HG03342 (cell line): ENCODE data around the gene WWOX.

Experiments used
- ATAC-seq: cut with Tn5 transposase; IDR thresholded peaks from one replicate; pipeline ENCODE4 v1.9.1; 2021; ENCODE audit warnings: mild to moderate bottlenecking, moderate library complexity; ENCODE audit not compliant: unreplicated experiment

The WWOX gene

DNA sequence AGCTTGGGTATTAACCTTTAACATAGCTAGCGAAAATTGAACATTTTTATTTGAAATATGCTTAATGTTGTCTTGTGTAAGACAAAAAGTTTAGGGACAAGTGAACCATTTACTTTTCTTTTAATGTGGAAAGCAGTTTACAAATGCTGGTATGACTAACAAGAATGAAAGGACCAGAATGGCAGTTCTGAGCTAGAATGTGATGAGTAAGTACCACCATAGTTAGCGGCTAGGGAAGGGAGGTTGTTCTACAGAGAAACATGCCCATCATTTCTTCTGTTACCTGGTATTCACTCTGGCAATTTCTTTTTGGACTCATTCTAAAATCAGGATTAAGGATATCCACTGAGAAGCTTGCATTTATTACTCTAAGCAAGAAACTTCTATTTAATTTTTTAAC lies 121.1 kb downstream of the WWOX start:
- no peak for ATAC-seq

- ATAC-seq, result no peak
Measured at GRCh38 chr16:78221892-78222291, 122.4 kb downstream of the WWOX start.

GRCh38 chr16:78224342-78224741 lies 124.9 kb downstream of the WWOX start:
- no peak for ATAC-seq

GRCh38 chr16:78225919-78226318 lies 126.5 kb downstream of the WWOX start:
- no peak for ATAC-seq

DNA sequence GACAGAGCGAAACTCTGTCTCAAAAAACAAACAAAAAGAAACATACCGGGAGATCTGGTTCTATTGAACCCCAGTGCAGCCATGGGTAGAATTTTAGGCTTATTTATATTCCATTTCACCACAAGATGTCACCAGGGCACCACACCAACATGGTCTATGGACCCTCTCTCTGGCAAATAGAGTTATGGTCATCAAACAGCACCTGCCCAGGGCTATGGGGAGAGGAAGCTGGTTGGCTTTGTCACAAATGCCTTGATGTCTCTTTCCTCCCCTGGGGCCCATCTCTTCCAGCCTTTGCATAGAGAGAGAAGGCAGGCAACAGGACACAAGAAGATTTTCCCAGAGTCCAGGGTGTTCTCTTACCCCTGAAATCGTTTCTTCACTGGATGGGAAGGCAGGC lies 128.4 kb downstream of the WWOX start:
- no peak for ATAC-seq

DNA sequence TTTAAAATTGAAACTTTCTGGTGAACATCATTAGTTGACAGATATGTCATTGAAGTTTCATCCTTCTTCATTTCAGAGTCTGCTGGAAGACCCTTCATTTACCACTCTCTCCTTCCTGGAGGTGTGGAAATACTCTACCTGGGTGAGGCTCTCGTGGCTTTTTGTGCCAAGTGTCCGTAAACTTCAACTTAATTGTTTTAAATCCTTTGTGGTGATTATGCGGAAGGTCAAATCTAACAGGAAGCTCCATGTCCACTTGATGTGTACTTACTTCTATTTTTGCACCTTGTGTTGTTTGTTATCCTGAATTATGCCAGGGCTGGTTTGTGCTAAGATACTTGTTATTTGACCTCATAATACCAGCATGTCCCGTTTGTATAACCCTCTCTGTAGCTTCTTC lies 129.2 kb downstream of the WWOX start:
- ATAC-seq, result no peak

DNA sequence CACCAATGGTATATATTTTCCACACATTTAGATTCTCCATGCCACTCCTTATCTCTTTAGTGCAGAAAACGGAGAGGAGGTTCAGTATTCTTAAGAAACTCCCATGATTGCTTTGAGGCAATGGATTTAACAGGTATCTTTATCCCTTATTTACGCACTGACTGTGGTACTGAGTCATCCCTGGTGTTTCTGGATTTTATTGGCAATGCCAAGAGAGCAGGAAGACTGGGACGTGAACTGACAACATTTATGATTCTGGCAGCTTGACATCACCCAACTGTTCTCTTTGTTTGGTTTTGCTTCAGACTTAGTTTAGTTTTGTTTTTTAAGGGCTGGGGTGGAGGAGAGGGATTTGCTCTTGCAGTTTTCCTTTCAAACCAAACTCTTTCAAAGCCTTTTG lies 131.4 kb downstream of the WWOX start:
- no peak for ATAC-seq

DNA sequence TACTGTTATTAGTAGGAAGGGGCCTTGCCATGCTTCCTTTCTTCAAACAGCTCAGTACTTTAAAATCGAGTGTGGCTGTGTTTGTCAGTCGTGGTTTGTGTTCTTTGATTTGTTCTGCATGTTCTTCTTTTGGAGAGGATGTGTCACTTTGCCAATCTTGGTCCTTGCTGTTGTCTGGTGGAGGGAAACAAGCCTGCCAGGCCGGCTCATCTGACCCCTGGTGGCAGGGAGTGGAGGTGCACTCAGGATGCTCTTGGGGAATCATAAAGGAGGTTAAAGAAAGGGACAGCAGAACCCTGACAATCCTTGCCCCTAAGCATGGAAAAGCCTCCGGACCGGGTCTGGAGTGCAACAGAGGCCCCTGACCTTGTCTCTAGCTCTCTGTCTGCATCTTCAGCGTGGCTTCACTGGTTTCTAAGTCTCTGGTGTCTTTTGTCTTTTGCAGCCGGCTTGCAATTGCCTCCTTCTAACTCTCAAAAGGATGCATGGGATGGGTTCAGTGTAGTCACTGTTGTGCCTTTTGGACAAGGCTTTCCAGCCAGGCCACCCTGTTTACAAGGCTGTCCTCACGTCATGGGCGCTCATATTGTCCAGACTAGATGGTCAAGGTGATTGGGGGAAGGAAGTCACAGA lies 135.8 kb downstream of the WWOX start:
- peak; percentile 98 for ATAC-seq

- no peak for ATAC-seq
Measured at GRCh38 chr16:78235876-78236275, 136.4 kb downstream of the WWOX start.

GRCh38 chr16:78237841-78238240 lies 138.4 kb downstream of the WWOX start:
- no peak for ATAC-seq

- no peak for ATAC-seq
Measured at GRCh38 chr16:78240459-78241222, 141.2 kb downstream of the WWOX start.

- no peak for ATAC-seq
Measured at GRCh38 chr16:78242239-78242630, 142.8 kb downstream of the WWOX start.

- no peak for ATAC-seq
Measured at GRCh38 chr16:78244131-78244895, 144.9 kb downstream of the WWOX start.

- no peak for ATAC-seq
Measured at GRCh38 chr16:78246559-78246958, 147.1 kb downstream of the WWOX start.

DNA sequence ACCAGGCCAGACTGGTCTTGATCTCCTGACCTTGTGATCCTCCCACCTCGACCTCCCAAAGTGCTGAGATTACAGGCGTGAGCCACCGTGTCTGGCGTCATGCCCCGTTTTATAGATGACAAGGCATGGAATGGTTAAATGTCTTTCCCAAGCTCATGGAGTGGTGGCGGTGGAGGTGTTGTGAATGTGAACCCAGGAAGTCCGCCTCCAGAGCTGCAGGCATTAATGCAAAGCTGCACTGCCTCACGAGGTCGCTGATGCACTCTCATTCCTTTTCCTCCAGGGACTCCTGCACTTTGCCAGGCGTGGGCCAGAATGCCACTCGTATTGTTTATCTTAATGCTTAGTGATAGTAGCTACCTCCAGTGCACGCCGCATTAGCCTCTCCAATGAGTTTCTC lies 149.6 kb downstream of the WWOX start:
- no peak for ATAC-seq

- ATAC-seq, result no peak
Measured at GRCh38 chr16:78249832-78250231, 150.4 kb downstream of the WWOX start.

- no peak for ATAC-seq
Measured at GRCh38 chr16:78251115-78251514, 151.7 kb downstream of the WWOX start.

DNA sequence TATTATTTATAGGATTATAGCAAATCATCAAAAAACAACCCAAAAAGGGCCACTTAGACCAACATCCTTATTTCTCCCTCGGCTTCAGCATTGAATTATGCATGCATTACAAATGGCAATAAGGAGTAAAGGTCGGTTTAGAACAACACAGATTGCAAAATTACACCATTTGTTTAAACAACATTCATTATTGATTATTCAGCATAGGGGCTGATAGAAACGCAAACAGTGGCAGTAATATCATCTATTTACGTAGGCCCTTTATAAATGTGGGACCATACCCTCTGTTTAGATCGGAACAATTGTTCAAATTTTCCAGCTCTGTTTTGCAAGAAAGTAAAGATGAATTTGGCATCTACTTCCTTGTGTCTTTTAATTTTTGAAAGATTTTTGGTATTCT lies 153.3 kb downstream of the WWOX start:
- no peak for ATAC-seq

DNA sequence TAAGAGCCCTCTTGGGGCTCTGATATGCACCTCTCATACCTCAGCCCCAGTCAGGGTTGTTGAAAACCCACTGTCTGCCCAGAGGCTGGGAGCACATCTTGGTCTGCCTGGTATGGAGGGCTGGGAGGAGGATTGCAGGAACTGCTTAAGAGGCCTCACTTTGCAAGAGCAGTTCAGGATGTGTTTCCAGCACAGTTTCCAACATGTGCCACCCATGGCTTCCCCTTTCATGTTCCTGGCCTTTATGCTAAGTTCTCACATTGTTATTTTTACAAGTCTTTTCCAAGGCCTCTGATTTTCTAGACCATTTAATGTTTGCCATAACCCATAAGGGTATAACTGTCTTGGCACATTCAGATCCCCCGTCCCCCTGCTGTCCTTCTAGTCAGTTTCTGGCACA lies 155.4 kb downstream of the WWOX start:
- no peak for ATAC-seq

GRCh38 chr16:78256686-78257375 lies 157.4 kb downstream of the WWOX start:
- ATAC-seq, result no peak

DNA sequence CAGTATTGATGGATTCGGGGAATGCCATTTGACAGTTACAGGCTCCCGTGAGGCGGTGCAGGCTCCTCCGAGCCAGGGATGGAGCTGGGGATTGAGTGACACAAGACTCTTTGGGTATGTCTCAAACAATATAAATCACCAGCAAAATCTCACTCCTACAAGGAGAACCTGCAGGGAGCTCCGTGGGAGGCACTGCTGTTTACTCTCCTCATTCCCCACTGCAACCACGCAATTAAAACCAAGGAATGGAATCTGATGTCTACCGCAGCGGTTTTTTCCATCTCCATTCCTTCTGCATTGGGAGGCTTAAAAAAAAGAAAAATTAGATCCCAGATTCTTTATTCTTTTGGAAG lies 157.9 kb downstream of the WWOX start:
- no peak for ATAC-seq
